ENCODE data around the gene FAM83G.
"Not testable (repeated sequence)": the region's sequence is repeated elsewhere in the genome, so short reads cannot be mapped to it uniquely, and the experiment has no call there.

The FAM83G gene

GRCh38 chr17:18948476-18949006, 56.0 kb downstream of the FAM83G start:
- no peak for DNase-seq

- DNase-seq = no peak
These were observed 56.7 kb downstream of the FAM83G start for GRCh38 chr17:18947866-18948265.

GRCh38 chr17:18946536-18946935, 58.0 kb downstream of the FAM83G start:
- DNase-seq = no peak

- DNase-seq = no peak
These were observed 59.9 kb downstream of the FAM83G start for GRCh38 chr17:18944646-18945045.

GRCh38 chr17:18938692-18939023, 65.9 kb downstream of the FAM83G start:
- DNase-seq = no peak

- peak; percentile 18 for DNase-seq
These were observed 66.4 kb downstream of the FAM83G start for GRCh38 chr17:18937981-18938691.

- DNase-seq = no peak
These were observed 71.2 kb downstream of the FAM83G start for GRCh38 chr17:18933102-18934058.

- no peak for DNase-seq
These were observed 72.1 kb downstream of the FAM83G start for GRCh38 chr17:18932360-18933055.

- no peak for DNase-seq
These were observed 75.9 kb downstream of the FAM83G start for GRCh38 chr17:18928628-18929125.

GRCh38 chr17:18925187-18925586, 79.4 kb downstream of the FAM83G start:
- DNase-seq = no peak

- DNase-seq = not testable (repeated sequence)
These were observed 82.0 kb downstream of the FAM83G start for GRCh38 chr17:18922596-18922995.

GRCh38 chr17:18921912-18922451, 82.6 kb downstream of the FAM83G start:
- DNase-seq = no peak

GRCh38 chr17:18921485-18921884, 83.1 kb downstream of the FAM83G start:
- DNase-seq = no peak

- no peak for DNase-seq
These were observed 83.6 kb downstream of the FAM83G start for GRCh38 chr17:18920911-18921441.

GRCh38 chr17:18919963-18920362, 84.6 kb downstream of the FAM83G start:
- no peak for DNase-seq
